ENCODE data around the gene GRID1. TPM values are rescaled to one million over a fixed set of nuclear protein-coding genes. Genes with fewer than 3 reads are reported as not detected.

Gene GRID1
- total RNA-seq, 1 donor from 2014 or later = 1.4 TPM

- intact Hi-C loops (cut with DNase I) = no loop called here
Observed at GRCh38 chr10:85920311-85920710, 446.3 kb downstream of the GRID1 start.

DNA sequence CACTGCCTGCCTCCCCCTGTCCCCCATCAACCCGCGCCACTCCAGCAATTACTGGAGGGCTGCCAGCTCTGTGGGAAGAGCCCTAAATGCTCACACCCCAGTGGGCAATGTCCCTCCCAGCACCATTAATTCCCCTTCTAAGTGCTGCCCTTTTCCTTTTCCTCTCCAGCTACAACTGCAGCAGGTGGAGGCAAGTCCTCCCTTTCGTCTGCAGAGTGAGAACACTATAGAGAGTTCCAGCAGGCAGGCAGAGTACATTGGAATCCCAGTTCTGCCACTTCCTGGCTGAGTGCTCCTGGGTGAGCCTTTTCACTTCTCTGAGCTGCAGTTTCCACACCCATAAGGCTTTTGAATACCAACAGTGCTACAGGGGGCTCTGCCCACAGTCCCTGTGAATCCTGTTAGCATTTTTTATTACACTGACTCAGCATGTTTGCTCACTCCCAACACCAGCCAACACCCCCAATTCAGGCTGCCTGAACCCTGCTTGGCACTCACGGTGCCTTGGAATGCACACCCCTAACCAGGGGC lies 447.0 kb downstream of the GRID1 start:
- Histone ChIP-seq H3K36me3 (no peaks in the 10 kb centered on the region), H3K4me1 (no peaks in the 10 kb centered on the region), H3K9me3 (no peaks in the 10 kb centered on the region), H3K27me3 (no peaks in the 10 kb centered on the region), H3K4me3 (no peak overlapping the region), H3K27ac (no peak overlapping the region)
- intact Hi-C loops (cut with DNase I) = no loop called here
- no peak for TF ChIP-seq CTCF (IDR thresholded peaks at IDR 0.05)
- no peak for DNase-seq (ENCODE audit: low spot score in 2 of 2)

More at GRCh38 chr10:85920311-85920710, 446.3 kb downstream of the GRID1 start:
- Histone ChIP-seq H3K27ac (no peak overlapping the region), H3K36me3 (no peaks in the 10 kb centered on the region), H3K4me1 (no peaks in the 10 kb centered on the region), H3K4me3 (no peak overlapping the region), H3K27me3 (no peaks in the 10 kb centered on the region), H3K9me3 (no peaks in the 10 kb centered on the region)
- no peak for TF ChIP-seq CTCF (IDR thresholded peaks at IDR 0.05)
- no peak for DNase-seq (ENCODE audit: low spot score in 2 of 2)

DNA sequence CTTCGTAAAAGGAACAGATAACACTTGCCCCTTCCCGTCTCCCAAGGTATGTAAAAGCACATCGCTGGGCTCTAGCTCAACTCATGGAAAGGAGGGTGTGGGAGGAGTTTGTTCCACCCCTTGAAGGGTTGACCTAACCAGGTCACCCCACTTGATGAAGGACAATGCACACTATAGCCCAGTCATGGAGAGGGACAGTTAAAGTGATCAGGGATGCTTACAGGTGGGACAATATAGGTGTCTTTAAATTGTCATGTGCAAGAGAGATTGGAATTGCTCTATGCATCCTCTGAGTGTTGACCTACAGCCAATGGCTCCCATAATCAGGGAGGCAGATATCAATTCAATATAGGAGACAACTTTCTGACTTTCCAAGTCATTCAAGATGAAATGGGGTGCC lies 448.2 kb downstream of the GRID1 start:
- H3K27me3 ChIP-seq = no peaks in the 10 kb centered on the region
- no peak overlapping the region for H3K27ac ChIP-seq
- H3K4me1 ChIP-seq = no peaks in the 10 kb centered on the region
- no peak overlapping the region for H3K4me3 ChIP-seq
- no peaks in the 10 kb centered on the region for H3K9me3 ChIP-seq
- intact Hi-C loops (cut with DNase I) = no loop called here
- DNase-seq (ENCODE audit: low spot score in 2 of 2) = no peak
- TF ChIP-seq CTCF (IDR thresholded peaks at IDR 0.05) = no peak
- H3K36me3 ChIP-seq = no peaks in the 10 kb centered on the region

DNA sequence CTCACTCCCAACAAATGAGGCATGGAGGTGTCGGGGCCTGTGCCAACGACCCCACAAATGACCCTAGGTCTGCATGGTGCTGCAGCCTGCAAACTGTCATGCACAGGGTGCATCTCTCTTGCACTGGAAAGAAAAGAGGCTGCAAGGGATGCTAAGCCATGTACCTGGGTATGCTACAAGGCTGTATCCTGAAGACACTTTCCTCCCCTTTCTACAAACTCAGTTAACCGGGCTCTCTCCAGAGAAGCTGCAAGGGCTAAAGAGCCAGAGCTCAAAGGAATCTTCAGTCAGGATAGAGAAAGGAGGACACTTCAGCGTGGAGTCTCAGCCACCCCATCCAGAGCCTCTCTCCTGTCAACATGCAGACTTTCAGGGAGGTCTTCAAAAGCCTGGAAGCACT lies 449.0 kb downstream of the GRID1 start:
- intact Hi-C loops (cut with DNase I) = no loop called here
- Histone ChIP-seq H3K9me3 (no peaks in the 10 kb centered on the region), H3K27me3 (no peaks in the 10 kb centered on the region), H3K27ac (no peak overlapping the region), H3K4me1 (no peaks in the 10 kb centered on the region), H3K4me3 (no peak overlapping the region), H3K36me3 (no peaks in the 10 kb centered on the region)
- no peak for DNase-seq (ENCODE audit: low spot score in 2 of 2)
- TF ChIP-seq CTCF (IDR thresholded peaks at IDR 0.05) = no peak

GRCh38 chr10:85916994-85917573 lies 449.5 kb downstream of the GRID1 start:
- intact Hi-C loops (cut with DNase I) = no loop called here
- H3K27ac ChIP-seq = no peak overlapping the region
- H3K4me3 ChIP-seq = no peak overlapping the region
- H3K9me3 ChIP-seq = no peaks in the 10 kb centered on the region
- DNase-seq (ENCODE audit: low spot score in 2 of 2) = no peak
- H3K36me3 ChIP-seq = no peaks in the 10 kb centered on the region
- no peaks in the 10 kb centered on the region for H3K4me1 ChIP-seq
- H3K27me3 ChIP-seq = no peaks in the 10 kb centered on the region
- no peak for TF ChIP-seq CTCF (IDR thresholded peaks at IDR 0.05)

- Histone ChIP-seq H3K4me3 (no peak overlapping the region), H3K4me1 (no peaks in the 10 kb centered on the region), H3K27me3 (no peaks in the 10 kb centered on the region), H3K9me3 (no peaks in the 10 kb centered on the region), H3K36me3 (no peaks in the 10 kb centered on the region), H3K27ac (no peak overlapping the region)
- TF ChIP-seq CTCF (IDR thresholded peaks at IDR 0.05) = no peak
- no peak for DNase-seq (ENCODE audit: low spot score in 2 of 2)
- intact Hi-C loops (cut with DNase I) = no loop called here
Observed at GRCh38 chr10:85916286-85916685, 450.3 kb downstream of the GRID1 start.
